ENCODE measurements around the gene MRPL23.

MRPL23 gene

GRCh38 chr11:1959786-1960185, 12.7 kb downstream of the MRPL23 start:
- DNase-seq = no peak

GRCh38 chr11:1963864-1964263, 16.7 kb downstream of the MRPL23 start:
- DNase-seq = no peak

GRCh38 chr11:1964348-1964747, 17.2 kb downstream of the MRPL23 start:
- DNase-seq = no peak

- DNase-seq = no peak
Observed at GRCh38 chr11:1964955-1965354, 17.8 kb downstream of the MRPL23 start.

- DNase-seq = no peak
Observed at GRCh38 chr11:1966531-1966930, 19.4 kb downstream of the MRPL23 start.

GRCh38 chr11:1967641-1968225, 20.6 kb downstream of the MRPL23 start:
- no peak for DNase-seq

- DNase-seq = no peak
Observed at GRCh38 chr11:1968454-1969002, 21.4 kb downstream of the MRPL23 start.

- DNase-seq = no peak
Observed at GRCh38 chr11:1969035-1969434, 21.9 kb downstream of the MRPL23 start.

- no peak for DNase-seq
Observed at GRCh38 chr11:1969776-1970175, 22.6 kb downstream of the MRPL23 start.

GRCh38 chr11:1970956-1971355, 23.8 kb downstream of the MRPL23 start:
- DNase-seq = no peak

- DNase-seq = no peak
Observed at GRCh38 chr11:1975185-1975584, 28.1 kb downstream of the MRPL23 start.

GRCh38 chr11:1978720-1979473, 31.8 kb downstream of the MRPL23 start:
- no peak for DNase-seq

- no peak for DNase-seq
Observed at GRCh38 chr11:1979607-1980006, 32.5 kb downstream of the MRPL23 start.

GRCh38 chr11:1982873-1983600, 35.9 kb downstream of the MRPL23 start:
- no peak for DNase-seq

- DNase-seq = no peak
Observed at GRCh38 chr11:1983601-1983961, 36.4 kb downstream of the MRPL23 start.

- no peak for DNase-seq
Observed at GRCh38 chr11:1987024-1987423, 39.9 kb downstream of the MRPL23 start.

GRCh38 chr11:1988174-1988573, 41.0 kb downstream of the MRPL23 start:
- DNase-seq = no peak

GRCh38 chr11:1988667-1989317, 41.7 kb downstream of the MRPL23 start:
- DNase-seq = no peak

GRCh38 chr11:1989953-1990352, 42.8 kb downstream of the MRPL23 start:
- DNase-seq = no peak

GRCh38 chr11:1990872-1991578, 43.9 kb downstream of the MRPL23 start:
- no peak for DNase-seq

GRCh38 chr11:1992111-1992510, 45.0 kb downstream of the MRPL23 start:
- DNase-seq = no peak

- DNase-seq = no peak
Observed at GRCh38 chr11:1994121-1994520, 47.0 kb downstream of the MRPL23 start.

- no peak for DNase-seq
Observed at GRCh38 chr11:1997755-1998154, 50.6 kb downstream of the MRPL23 start, which contains the start of gene H19. H19 (minus strand) TSS chr11:1997842.
